HG03039 (cell line): Measurements from ENCODE around the gene OR6Y1.

Experiments used
- ATAC-seq: cut with Tn5 transposase; IDR thresholded peaks from one replicate; pipeline ENCODE4 v1.9.1; 2021; ENCODE audit warnings: mild to moderate bottlenecking, moderate library complexity; ENCODE audit not compliant: unreplicated experiment

Gene OR6Y1

GRCh38 chr1:158554352-158554751 lies at the start of gene OR6Y1:
Gene OR6Y1 (minus strand): TSS chr1:158554405. CDS start chr1:158548105, 6,300 bp downstream.
- no peak for ATAC-seq

- no peak for ATAC-seq
Observed at GRCh38 chr1:158600735-158601134, 46.5 kb upstream of the OR6Y1 start.

- ATAC-seq = no peak
Observed at GRCh38 chr1:158586942-158587341, 32.7 kb upstream of the OR6Y1 start.

- no peak for ATAC-seq
Observed at GRCh38 chr1:158583962-158584361, 29.8 kb upstream of the OR6Y1 start.

GRCh38 chr1:158579733-158580132 lies 25.5 kb upstream of the OR6Y1 start, which contains the start of gene OR10X1:
Gene OR10X1 (minus strand): TSS chr1:158579899. CDS start chr1:158579899, 0 bp downstream.
- no peak for ATAC-seq

GRCh38 chr1:158577561-158577960 lies 23.4 kb upstream of the OR6Y1 start:
- no peak for ATAC-seq

GRCh38 chr1:158572226-158572625 lies 18.0 kb upstream of the OR6Y1 start:
- no peak for ATAC-seq

GRCh38 chr1:158570480-158570879 lies 16.3 kb upstream of the OR6Y1 start, which contains the start of gene OR6P1:
Gene OR6P1 (minus strand): TSS chr1:158570580. CDS start chr1:158563604, 6,976 bp downstream.
- no peak for ATAC-seq

GRCh38 chr1:158564608-158565007 lies 10.4 kb upstream of the OR6Y1 start:
- ATAC-seq = no peak

GRCh38 chr1:158563853-158564252 lies 9.6 kb upstream of the OR6Y1 start:
- ATAC-seq = no peak

- ATAC-seq = no peak
Observed at GRCh38 chr1:158559696-158560095, 5.5 kb upstream of the OR6Y1 start.

GRCh38 chr1:158552296-158552695 lies 1.9 kb downstream of the OR6Y1 start:
- ATAC-seq = no peak

GRCh38 chr1:158547533-158547932 lies 6.7 kb downstream of the OR6Y1 start:
- ATAC-seq = no peak

- ATAC-seq = no peak
Observed at GRCh38 chr1:158537609-158538008, 16.6 kb downstream of the OR6Y1 start.

GRCh38 chr1:158534496-158534895 lies 19.7 kb downstream of the OR6Y1 start:
- ATAC-seq = no peak

- no peak for ATAC-seq
Observed at GRCh38 chr1:158527190-158527815, 26.9 kb downstream of the OR6Y1 start.

- no peak for ATAC-seq
Observed at GRCh38 chr1:158521666-158522058, 32.5 kb downstream of the OR6Y1 start.

- no peak for ATAC-seq
Observed at GRCh38 chr1:158520955-158521665, 33.1 kb downstream of the OR6Y1 start.

- no peak for ATAC-seq
Observed at GRCh38 chr1:158520021-158520420, 34.2 kb downstream of the OR6Y1 start.

- no peak for ATAC-seq
Observed at GRCh38 chr1:158516966-158517365, 37.2 kb downstream of the OR6Y1 start.

- no peak for ATAC-seq
Observed at GRCh38 chr1:158509471-158510156, 44.6 kb downstream of the OR6Y1 start.

- no peak for ATAC-seq
Observed at GRCh38 chr1:158507511-158507910, 46.7 kb downstream of the OR6Y1 start.
